Left lung (tissue), 10 donors: ENCODE data around the gene MLNR. TPM values are rescaled to one million over a fixed set of nuclear protein-coding genes. Genes with fewer than 3 reads are reported as not detected.

ENCODE experiments used
- ATAC-seq: fragments of 200-7000 bp; cut with Tn5 transposase; one replicate; pipeline ENCODE4 v1.9.1; 2020; ENCODE audit warnings: moderate library complexity
- DNase-seq, 4 donors: peaks; one replicate each; pipeline ENCODE4 v3.0.0-alpha.2; 2013 to 2020
- H3K27ac ChIP-seq, 2 donors: fragments of 200-600 bp; sonication (generic) in 1 of 2; one replicate each; pipeline versions ENCODE4 v1.5.0 to v1.8.0; 2020 to 2021
- H3K27me3 ChIP-seq, 2 donors: fragments of 200-600 bp; sonication (generic) in 1 of 2; one replicate each; pipeline versions ENCODE4 v1.5.0 to v1.8.0; 2020 to 2021
- H3K36me3 ChIP-seq, 2 donors: fragments of 200-600 bp; sonication (generic) in 1 of 2; one replicate each; pipeline versions ENCODE4 v1.5.0 to v1.8.0; 2020 to 2021
- H3K4me1 ChIP-seq, 2 donors: fragments of 200-600 bp; one replicate each; pipeline ENCODE4 v1.8.0; 2021
- H3K4me3 ChIP-seq, 2 donors: fragments of 200-600 bp; sonication (generic) in 1 of 2; one replicate each; pipeline versions ENCODE4 v1.5.0 to v1.8.0; 2020 to 2021; ENCODE audit warnings: mild to moderate bottlenecking in 1 of 2
- H3K9me3 ChIP-seq, 2 donors: fragments of 200-600 bp; sonication (generic) in 1 of 2; one replicate each; pipeline versions ENCODE4 v1.5.0 to v1.8.0; 2020 to 2021
- CTCF ChIP-seq, 2 donors: fragments of 200-600 bp; sonication (generic) in 1 of 2; IDR thresholded peaks; one replicate each; pipeline versions ENCODE4 v1.5.0 to v1.8.0; 2021; ENCODE audit warnings: antibody characterized with exemption in 2 of 2
- intact Hi-C, 2 donors: fragments of 100-400 bp; cut with DNase I; formaldehyde crosslinking; loops; one replicate each; pipeline versions ENCODE4 v1.11.2 to v1.14.2; 2022
- polyA plus RNA-seq, 6 donors: library from polyadenylated mRNA; unstranded; fragments of 120-200 nt; gene quantifications; one replicate each; pipeline ENCODE4 v1.2.1, GENCODE V29; 2013; ENCODE audit not compliant: insufficient read length in 6 of 6
- total RNA-seq, 2 donors: library from RNA; stranded (reverse); fragmentation: NEBNext Ultra II Directional; extraction: Animal tissue kit (Norgen Biotek cat#: 25700); gene quantifications; one replicate each; pipeline ENCODE4 v1.2.1, GENCODE V29; 2021
- donor health status: DM: no; HTN: yes; CAD: no.
- donor health status: DM: no; HTN: no; CAD: no.

Gene MLNR
- total and polyA plus RNA-seq, 8 donors: 0.13 to 0.31 (median 0.17) TPM; not detected in 3

GRCh38 chr13:49217962-49218492 lies 2.1 kb upstream of the MLNR start:
- H3K4me1 ChIP-seq: peaks cover 8 to 45% of the 10 kb centered on the region in 2 donors
- H3K36me3 ChIP-seq: no peaks in the 10 kb centered on the region
- H3K4me3 ChIP-seq: no peak overlapping the region
- H3K9me3 ChIP-seq: no peaks in the 10 kb centered on the region
- intact Hi-C loops: no loop called here
- no peak overlapping the region for H3K27ac ChIP-seq
- peaks cover 48 to 59% of the 10 kb centered on the region in 2 donors for H3K27me3 ChIP-seq
- no peak for TF ChIP-seq CTCF (IDR thresholded peaks at IDR 0.05)
- DNase-seq: peak in 1 of 4 donors; percentile 2
- no peak for ATAC-seq

GRCh38 chr13:49218493-49219051 lies 1.6 kb upstream of the MLNR start:
- peaks cover 8 to 45% of the 10 kb centered on the region in 2 donors for H3K4me1 ChIP-seq
- no peak overlapping the region for H3K4me3 ChIP-seq
- H3K27me3 ChIP-seq: peaks cover 48 to 63% of the 10 kb centered on the region in 2 donors
- intact Hi-C loops: no loop called here
- no peaks in the 10 kb centered on the region for H3K36me3 ChIP-seq
- no peaks in the 10 kb centered on the region for H3K9me3 ChIP-seq
- ATAC-seq (peak; percentile 11), DNase-seq (peak in 2 of 4 donors; percentile 11 to 75)
- H3K27ac ChIP-seq: no peak overlapping the region
- TF ChIP-seq CTCF (IDR thresholded peaks at IDR 0.05): no peak

GRCh38 chr13:49219647-49220035 lies 497 bp upstream of the MLNR start:
- ATAC-seq (no peak), DNase-seq (no peak)
- TF ChIP-seq CTCF (IDR thresholded peaks at IDR 0.05): no peak
- Histone ChIP-seq H3K9me3 (no peaks in the 10 kb centered on the region), H3K27ac (no peak overlapping the region), H3K4me1 (peaks cover 8 to 39% of the 10 kb centered on the region in 2 donors), H3K27me3 (peaks cover 48 to 63% of the 10 kb centered on the region in 2 donors), H3K4me3 (peak overlapping the region; percentile 17 to 36), H3K36me3 (no peaks in the 10 kb centered on the region)
- intact Hi-C loops: no loop called here

GRCh38 chr13:49220856-49221589 lies 885 bp downstream of the MLNR start:
- Histone ChIP-seq H3K27ac (no peak overlapping the region), H3K4me3 (peak overlapping the region; percentile 17 to 36), H3K4me1 (peaks cover 8 to 29% of the 10 kb centered on the region in 2 donors), H3K36me3 (no peaks in the 10 kb centered on the region), H3K9me3 (no peaks in the 10 kb centered on the region), H3K27me3 (peaks cover 48 to 63% of the 10 kb centered on the region in 2 donors)
- intact Hi-C loops: no loop called here
- DNase-seq (peak in 2 of 4 donors; percentile 9 to 85), ATAC-seq (peak; percentile 3)
- TF ChIP-seq CTCF (IDR thresholded peaks at IDR 0.05): no peak

- Histone ChIP-seq H3K4me1 (peaks cover 8 to 25% of the 10 kb centered on the region in 2 donors), H3K27me3 (peaks cover 48 to 63% of the 10 kb centered on the region in 2 donors), H3K4me3 (no peak overlapping the region), H3K9me3 (no peaks in the 10 kb centered on the region), H3K36me3 (no peaks in the 10 kb centered on the region), H3K27ac (no peak overlapping the region)
- TF ChIP-seq CTCF (IDR thresholded peaks at IDR 0.05): no peak
- intact Hi-C loops: no loop called here
- ATAC-seq (no peak), DNase-seq (peak in 1 of 4 donors; percentile 15)
Observed at GRCh38 chr13:49221590-49221965, 1.4 kb downstream of the MLNR start.
